Measurements from ENCODE around the gene KRCC1. TPM values are rescaled to one million over a fixed set of nuclear protein-coding genes. Genes with fewer than 3 reads are reported as not detected.

Gene KRCC1
- total and polyA plus RNA-seq, 9 of the 15 experiments (the other 6 are each of a cell fraction or from before 2014, with no cell fraction given) = 1.9 to 6.0 (median 2.2) TPM

DNA sequence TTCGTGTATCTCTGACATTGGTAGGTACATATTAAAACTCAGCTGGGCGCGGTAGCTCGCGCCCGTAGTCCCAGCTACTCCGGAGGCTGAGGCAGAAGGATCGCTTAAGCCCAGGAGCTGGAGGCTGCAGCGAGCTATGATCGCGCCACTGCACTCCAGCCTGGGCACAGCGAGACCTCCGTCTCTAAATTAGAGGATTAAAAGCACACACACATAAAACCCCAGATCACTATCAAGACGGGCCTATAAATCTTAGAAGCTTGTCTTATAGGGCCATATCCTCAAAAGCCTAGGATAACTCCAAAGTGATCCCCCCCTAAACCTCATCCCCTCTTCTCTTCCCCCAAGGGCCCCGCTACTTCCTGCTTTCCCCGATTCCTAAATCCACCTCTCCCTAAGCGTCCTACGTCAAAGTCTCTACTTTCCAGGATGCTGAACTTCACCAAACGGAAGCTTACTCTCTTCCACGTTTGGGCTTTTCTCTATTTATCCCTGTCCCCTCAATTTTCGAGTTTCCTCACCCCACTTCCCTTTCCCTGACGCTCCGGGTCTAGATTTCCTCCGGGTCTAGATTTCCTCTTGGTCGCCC, 707 bp downstream of the KRCC1 start (continued):
- TF ChIP-seq, protein P1, sequence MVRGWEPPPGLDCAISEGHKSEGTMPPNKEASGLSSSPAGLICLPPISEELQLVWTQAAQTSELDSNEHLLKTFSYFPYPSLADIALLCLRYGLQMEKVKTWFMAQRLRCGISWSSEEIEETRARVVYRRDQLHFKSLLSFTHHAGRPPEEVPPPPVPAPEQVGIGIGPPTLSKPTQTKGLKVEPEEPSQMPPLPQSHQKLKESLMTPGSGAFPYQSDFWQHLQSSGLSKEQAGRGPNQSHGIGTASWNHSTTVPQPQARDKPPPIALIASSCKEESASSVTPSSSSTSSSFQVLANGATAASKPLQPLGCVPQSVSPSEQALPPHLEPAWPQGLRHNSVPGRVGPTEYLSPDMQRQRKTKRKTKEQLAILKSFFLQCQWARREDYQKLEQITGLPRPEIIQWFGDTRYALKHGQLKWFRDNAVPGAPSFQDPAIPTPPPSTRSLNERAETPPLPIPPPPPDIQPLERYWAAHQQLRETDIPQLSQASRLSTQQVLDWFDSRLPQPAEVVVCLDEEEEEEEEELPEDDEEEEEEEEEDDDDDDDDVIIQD (CRISPR knock-in tag; IDR thresholded peaks at IDR 0.05) = no peak
- TF ChIP-seq ZNF57 (CRISPR knock-in tag; IDR thresholded peaks at IDR 0.05) (no peak), ZNF316 (IDR thresholded peaks at IDR 0.05) (no peak), ZNF274 (IDR thresholded peaks at IDR 0.05; ENCODE audit: borderline replicate concordance, low read depth, low read length) (no peak), TBP (optimal IDR thresholded peaks at IDR 0.05; ENCODE audit: low read depth, low read length) (no peak), ATF7 (IDR thresholded peaks at IDR 0.05) (no peak), MCM5 (IDR thresholded peaks at IDR 0.05; ENCODE audit: low read depth) (no peak), KLF13 (tag; IDR thresholded peaks at IDR 0.05; ENCODE audit: borderline replicate concordance, low read depth) (no peak), HEY1 (CRISPR knock-in tag; IDR thresholded peaks at IDR 0.05; ENCODE audit: borderline replicate concordance) (no peak), BACH1 (tag; IDR thresholded peaks at IDR 0.05) (no peak), GABPB2 (CRISPR knock-in tag; conservative IDR thresholded peaks at IDR 0.05) (no peak), TCF3 (CRISPR knock-in tag; IDR thresholded peaks at IDR 0.05) (no peak), MIER1 (IDR thresholded peaks at IDR 0.05; ENCODE audit: low read depth) (no peak)
- TF ChIP-seq, protein P2, sequence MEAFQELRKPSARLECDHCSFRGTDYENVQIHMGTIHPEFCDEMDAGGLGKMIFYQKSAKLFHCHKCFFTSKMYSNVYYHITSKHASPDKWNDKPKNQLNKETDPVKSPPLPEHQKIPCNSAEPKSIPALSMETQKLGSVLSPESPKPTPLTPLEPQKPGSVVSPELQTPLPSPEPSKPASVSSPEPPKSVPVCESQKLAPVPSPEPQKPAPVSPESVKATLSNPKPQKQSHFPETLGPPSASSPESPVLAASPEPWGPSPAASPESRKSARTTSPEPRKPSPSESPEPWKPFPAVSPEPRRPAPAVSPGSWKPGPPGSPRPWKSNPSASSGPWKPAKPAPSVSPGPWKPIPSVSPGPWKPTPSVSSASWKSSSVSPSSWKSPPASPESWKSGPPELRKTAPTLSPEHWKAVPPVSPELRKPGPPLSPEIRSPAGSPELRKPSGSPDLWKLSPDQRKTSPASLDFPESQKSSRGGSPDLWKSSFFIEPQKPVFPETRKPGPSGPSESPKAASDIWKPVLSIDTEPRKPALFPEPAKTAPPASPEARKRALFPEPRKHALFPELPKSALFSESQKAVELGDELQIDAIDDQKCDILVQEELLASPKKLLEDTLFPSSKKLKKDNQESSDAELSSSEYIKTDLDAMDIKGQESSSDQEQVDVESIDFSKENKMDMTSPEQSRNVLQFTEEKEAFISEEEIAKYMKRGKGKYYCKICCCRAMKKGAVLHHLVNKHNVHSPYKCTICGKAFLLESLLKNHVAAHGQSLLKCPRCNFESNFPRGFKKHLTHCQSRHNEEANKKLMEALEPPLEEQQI (IDR thresholded peaks at IDR 0.05) = no peak
- TF ChIP-seq, protein P3, sequence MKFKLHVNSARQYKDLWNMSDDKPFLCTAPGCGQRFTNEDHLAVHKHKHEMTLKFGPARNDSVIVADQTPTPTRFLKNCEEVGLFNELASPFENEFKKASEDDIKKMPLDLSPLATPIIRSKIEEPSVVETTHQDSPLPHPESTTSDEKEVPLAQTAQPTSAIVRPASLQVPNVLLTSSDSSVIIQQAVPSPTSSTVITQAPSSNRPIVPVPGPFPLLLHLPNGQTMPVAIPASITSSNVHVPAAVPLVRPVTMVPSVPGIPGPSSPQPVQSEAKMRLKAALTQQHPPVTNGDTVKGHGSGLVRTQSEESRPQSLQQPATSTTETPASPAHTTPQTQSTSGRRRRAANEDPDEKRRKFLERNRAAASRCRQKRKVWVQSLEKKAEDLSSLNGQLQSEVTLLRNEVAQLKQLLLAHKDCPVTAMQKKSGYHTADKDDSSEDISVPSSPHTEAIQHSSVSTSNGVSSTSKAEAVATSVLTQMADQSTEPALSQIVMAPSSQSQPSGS (CRISPR knock-in tag; IDR thresholded peaks at IDR 0.05) = no peak
- TF ChIP-seq, protein P4, sequence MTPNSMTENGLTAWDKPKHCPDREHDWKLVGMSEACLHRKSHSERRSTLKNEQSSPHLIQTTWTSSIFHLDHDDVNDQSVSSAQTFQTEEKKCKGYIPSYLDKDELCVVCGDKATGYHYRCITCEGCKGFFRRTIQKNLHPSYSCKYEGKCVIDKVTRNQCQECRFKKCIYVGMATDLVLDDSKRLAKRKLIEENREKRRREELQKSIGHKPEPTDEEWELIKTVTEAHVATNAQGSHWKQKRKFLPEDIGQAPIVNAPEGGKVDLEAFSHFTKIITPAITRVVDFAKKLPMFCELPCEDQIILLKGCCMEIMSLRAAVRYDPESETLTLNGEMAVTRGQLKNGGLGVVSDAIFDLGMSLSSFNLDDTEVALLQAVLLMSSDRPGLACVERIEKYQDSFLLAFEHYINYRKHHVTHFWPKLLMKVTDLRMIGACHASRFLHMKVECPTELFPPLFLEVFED (CRISPR knock-in tag; conservative IDR thresholded peaks at IDR 0.05) = peak; percentile 68; the same call in 1 of the 2 replicates
- TF ChIP-seq, protein P5, sequence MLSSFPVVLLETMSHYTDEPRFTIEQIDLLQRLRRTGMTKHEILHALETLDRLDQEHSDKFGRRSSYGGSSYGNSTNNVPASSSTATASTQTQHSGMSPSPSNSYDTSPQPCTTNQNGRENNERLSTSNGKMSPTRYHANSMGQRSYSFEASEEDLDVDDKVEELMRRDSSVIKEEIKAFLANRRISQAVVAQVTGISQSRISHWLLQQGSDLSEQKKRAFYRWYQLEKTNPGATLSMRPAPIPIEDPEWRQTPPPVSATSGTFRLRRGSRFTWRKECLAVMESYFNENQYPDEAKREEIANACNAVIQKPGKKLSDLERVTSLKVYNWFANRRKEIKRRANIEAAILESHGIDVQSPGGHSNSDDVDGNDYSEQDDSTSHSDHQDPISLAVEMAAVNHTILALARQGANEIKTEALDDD (IDR thresholded peaks at IDR 0.05) = no peak
- TF ChIP-seq, protein P6, sequence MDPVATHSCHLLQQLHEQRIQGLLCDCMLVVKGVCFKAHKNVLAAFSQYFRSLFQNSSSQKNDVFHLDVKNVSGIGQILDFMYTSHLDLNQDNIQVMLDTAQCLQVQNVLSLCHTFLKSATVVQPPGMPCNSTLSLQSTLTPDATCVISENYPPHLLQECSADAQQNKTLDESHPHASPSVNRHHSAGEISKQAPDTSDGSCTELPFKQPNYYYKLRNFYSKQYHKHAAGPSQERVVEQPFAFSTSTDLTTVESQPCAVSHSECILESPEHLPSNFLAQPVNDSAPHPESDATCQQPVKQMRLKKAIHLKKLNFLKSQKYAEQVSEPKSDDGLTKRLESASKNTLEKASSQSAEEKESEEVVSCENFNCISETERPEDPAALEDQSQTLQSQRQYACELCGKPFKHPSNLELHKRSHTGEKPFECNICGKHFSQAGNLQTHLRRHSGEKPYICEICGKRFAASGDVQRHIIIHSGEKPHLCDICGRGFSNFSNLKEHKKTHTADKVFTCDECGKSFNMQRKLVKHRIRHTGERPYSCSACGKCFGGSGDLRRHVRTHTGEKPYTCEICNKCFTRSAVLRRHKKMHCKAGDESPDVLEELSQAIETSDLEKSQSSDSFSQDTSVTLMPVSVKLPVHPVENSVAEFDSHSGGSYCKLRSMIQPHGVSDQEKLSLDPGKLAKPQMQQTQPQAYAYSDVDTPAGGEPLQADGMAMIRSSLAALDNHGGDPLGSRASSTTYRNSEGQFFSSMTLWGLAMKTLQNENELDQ (CRISPR knock-in tag; IDR thresholded peaks at IDR 0.05; ENCODE audit: borderline replicate concordance) = no peak
